Prostate gland (tissue), 2 donors: ENCODE measurements around the gene ZBTB44. TPM values are rescaled to one million over a fixed set of nuclear protein-coding genes. Genes with fewer than 3 reads are reported as not detected.
"Not testable (repeated sequence)": the region's sequence is repeated elsewhere in the genome, so short reads cannot be mapped to it uniquely, and the experiment has no call there.

ENCODE experiments used
- DNase-seq: peaks from one replicate; pipeline ENCODE4 v3.0.0-alpha.2; 2019; ENCODE audit warnings: low spot score
- H3K27ac ChIP-seq, 2 donors: fragments of 200-600 bp; sonication (generic); 2 replicates each; pipeline ENCODE4 v1.5.1; 2017 to 2019
- H3K27me3 ChIP-seq: fragments of 200-600 bp; sonication (generic); replicated peaks from 2 replicates; pipeline ENCODE4 v1.5.1; 2019; ENCODE audit not compliant: insufficient read depth
- H3K36me3 ChIP-seq, 2 donors: fragments of 200-600 bp; sonication (generic); 1 replicate in 1 of 2; 2 replicates in 1 of 2; pipeline versions ENCODE4 v1.5.1 to v1.8.1; 2017 to 2019
- H3K4me1 ChIP-seq: fragments of 200-600 bp; sonication (generic); replicated peaks from 2 replicates; pipeline ENCODE4 v1.5.1; 2019
- H3K4me3 ChIP-seq, 2 donors: fragments of 200-600 bp; sonication (generic); 2 replicates each; pipeline ENCODE4 v1.5.1; 2017 to 2019
- H3K9me3 ChIP-seq: fragments of 200-600 bp; sonication (generic); 2 replicates; pipeline ENCODE4 v1.5.1; 2017
- CTCF ChIP-seq, 4 experiments: fragments of 200-600 bp in 2 of 4; fragments of 450-650 bp in 2 of 4; sonication (generic) in 2 of 4; IDR thresholded peaks; 1 replicate in 3 of 4; 2 replicates in 1 of 4; pipeline ENCODE4 v1.5.1; 2016 to 2019; ENCODE audit warnings: antibody characterized with exemption in 4 of 4, mild to moderate bottlenecking in 2 of 4, moderate library complexity in 2 of 4
- POLR2A ChIP-seq: fragments of 450-650 bp; IDR thresholded peaks from one replicate; pipeline ENCODE4 v1.6.1; 2016; ENCODE audit warnings: antibody characterized with exemption, mild to moderate bottlenecking
- POLR2AphosphoS5 ChIP-seq: sonication (generic); formaldehyde crosslinking; IDR thresholded peaks from one replicate; pipeline ENCODE4 v1.6.1; 2017; ENCODE audit warnings: antibody characterized with exemption
- WGBS: methylation state at CpG from one replicate; pipeline ENCODE4 v1.1.5; 2018; 5-methylcytosine and 5-hydroxymethylcytosine counted together
- intact Hi-C: fragments of 100-400 bp; cut with DNase I; formaldehyde crosslinking; loops from one replicate; pipeline ENCODE4 v1.14.2; 2022
- total RNA-seq, 2 donors: library from RNA; depleted of rRNA; stranded (reverse); fragments of >200 nt; gene quantifications; one replicate each; pipeline ENCODE4 v1.1.0, GENCODE V29; 2016

ZBTB44 gene
- total RNA-seq, 2 donors from 2014 or later = 35.9 to 80.3 TPM

GRCh38 chr11:130199792-130200191 lies 114.9 kb downstream of the ZBTB44 start:
- Histone ChIP-seq H3K4me1 (no peaks in the 10 kb centered on the region), H3K4me3 (no peak overlapping the region), H3K9me3 (no peaks in the 10 kb centered on the region), H3K36me3 (no peaks in the 10 kb centered on the region), H3K27me3 (no peaks in the 10 kb centered on the region), H3K27ac (no peak overlapping the region)
- no peak for DNase-seq
- 94% methylated on average over 12 of the region's 12 CpGs for WGBS
- intact Hi-C loops = no loop called here
- no peak for TF ChIP-seq POLR2A
- no peak for TF ChIP-seq POLR2AphosphoS5
- no peak for TF ChIP-seq CTCF (IDR thresholded peaks at IDR 0.05)

GRCh38 chr11:130198964-130199363 lies 115.8 kb downstream of the ZBTB44 start:
- Histone ChIP-seq H3K4me3 (no peak overlapping the region), H3K27ac (no peak overlapping the region), H3K9me3 (no peaks in the 10 kb centered on the region), H3K36me3 (peaks cover 0 to 3% of the 10 kb centered on the region in 2 donors), H3K4me1 (no peaks in the 10 kb centered on the region), H3K27me3 (no peaks in the 10 kb centered on the region)
- TF ChIP-seq POLR2AphosphoS5 (no peak), POLR2A (no peak), CTCF (IDR thresholded peaks at IDR 0.05) (no peak)
- 89% methylated on average over 15 of the region's 15 CpGs for WGBS
- no peak for DNase-seq
- intact Hi-C loops = no loop called here

- intact Hi-C loops = no loop called here
- peaks cover 0 to 3% of the 10 kb centered on the region in 2 donors for H3K36me3 ChIP-seq
Measured at GRCh38 chr11:130198292-130198691, 116.4 kb downstream of the ZBTB44 start.

GRCh38 chr11:130197386-130198035 lies 117.2 kb downstream of the ZBTB44 start:
- peaks cover 0 to 3% of the 10 kb centered on the region in 2 donors for H3K36me3 ChIP-seq
- WGBS = 67% methylated on average over 26 of the region's 27 CpGs

More at GRCh38 chr11:130198292-130198691, 116.4 kb downstream of the ZBTB44 start:
- 80% methylated on average over 20 of the region's 22 CpGs for WGBS
- DNase-seq = no peak
- Histone ChIP-seq H3K9me3 (no peaks in the 10 kb centered on the region), H3K27me3 (no peaks in the 10 kb centered on the region), H3K4me1 (no peaks in the 10 kb centered on the region), H3K27ac (no peak overlapping the region), H3K4me3 (no peak overlapping the region)
- TF ChIP-seq CTCF (IDR thresholded peaks at IDR 0.05) = no peak
- no peak for TF ChIP-seq POLR2AphosphoS5
- no peak for TF ChIP-seq POLR2A

GRCh38 chr11:130194241-130195023 lies 120.3 kb downstream of the ZBTB44 start:
- TF ChIP-seq POLR2A = no peak
- TF ChIP-seq POLR2AphosphoS5 = no peak
- no peak for TF ChIP-seq CTCF (IDR thresholded peaks at IDR 0.05)
- peaks cover 0 to 3% of the 10 kb centered on the region in 2 donors for H3K36me3 ChIP-seq
- no peak overlapping the region for H3K27ac ChIP-seq
- H3K9me3 ChIP-seq = no peaks in the 10 kb centered on the region
- H3K4me3 ChIP-seq = no peak overlapping the region
- WGBS = 90% methylated on average over 21 of the region's 21 CpGs
- H3K4me1 ChIP-seq = no peaks in the 10 kb centered on the region
- intact Hi-C loops = no loop called here
- H3K27me3 ChIP-seq = no peaks in the 10 kb centered on the region
- no peak for DNase-seq

More at GRCh38 chr11:130197386-130198035, 117.2 kb downstream of the ZBTB44 start:
- Histone ChIP-seq H3K4me3 (no peak overlapping the region), H3K27ac (no peak overlapping the region), H3K9me3 (no peaks in the 10 kb centered on the region), H3K27me3 (no peaks in the 10 kb centered on the region), H3K4me1 (no peaks in the 10 kb centered on the region)
- intact Hi-C loops = no loop called here
- no peak for TF ChIP-seq POLR2A
- no peak for DNase-seq

- 93% methylated on average over 14 of the region's 14 CpGs for WGBS
- DNase-seq, H3K9me3 ChIP-seq, H3K27me3 ChIP-seq, H3K4me1 ChIP-seq, H3K36me3 ChIP-seq, H3K4me3 ChIP-seq, intact Hi-C loops, H3K27ac ChIP-seq: not testable (repeated sequence)
Measured at GRCh38 chr11:130193551-130193950, 121.2 kb downstream of the ZBTB44 start.
